Measurements from ENCODE around the gene LRP5.

Gene LRP5

DNA sequence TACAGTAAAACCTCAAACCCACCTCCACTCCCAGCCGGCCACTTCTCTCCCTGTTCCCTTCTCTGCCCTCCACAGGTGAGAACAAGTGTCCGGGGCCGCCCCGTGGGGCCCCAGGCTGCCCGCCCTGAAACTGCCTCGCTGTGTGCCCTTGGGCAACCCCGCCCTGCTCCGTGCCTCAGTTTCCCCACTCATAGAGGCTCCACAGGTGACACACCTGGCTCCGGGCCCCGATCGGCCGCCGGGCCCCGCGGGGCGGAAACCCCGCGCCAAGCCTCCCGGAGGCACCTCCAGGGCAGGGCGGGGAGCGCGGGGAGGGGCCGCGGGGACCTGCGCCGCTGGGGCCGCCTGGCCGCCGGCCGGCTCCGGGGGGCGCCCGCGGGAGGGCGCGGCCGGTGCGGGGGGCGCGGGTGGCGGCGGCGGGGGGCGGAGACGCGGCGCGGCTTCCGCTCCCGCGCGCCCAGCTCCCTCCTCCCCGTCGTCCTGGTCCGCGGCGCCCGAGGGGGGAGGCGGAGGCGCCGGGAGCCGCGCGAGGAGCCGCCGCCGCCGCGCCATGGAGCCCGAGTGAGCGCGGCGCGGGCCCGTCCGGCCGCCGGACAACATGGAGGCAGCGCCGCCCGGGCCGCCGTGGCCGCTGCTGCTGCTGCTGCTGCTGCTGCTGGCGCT is at the start of gene LRP5:
Gene LRP5, plus strand, starts transcription at position 475 of the 663 bp plus-strand sequence. Its CDS starts 124 bp downstream, at position 599.
- no peak for TF ChIP-seq CTCF (IDR thresholded peaks at IDR 0.05; ENCODE audit: low read length, missing control alignments)
- DNase-seq (ENCODE audit: low read depth) = no peak
- H3K4me3 ChIP-seq (replicated peaks; ENCODE audit: low read depth, low read length) = peak within 1 kb of the TSS; percentile 67

DNA sequence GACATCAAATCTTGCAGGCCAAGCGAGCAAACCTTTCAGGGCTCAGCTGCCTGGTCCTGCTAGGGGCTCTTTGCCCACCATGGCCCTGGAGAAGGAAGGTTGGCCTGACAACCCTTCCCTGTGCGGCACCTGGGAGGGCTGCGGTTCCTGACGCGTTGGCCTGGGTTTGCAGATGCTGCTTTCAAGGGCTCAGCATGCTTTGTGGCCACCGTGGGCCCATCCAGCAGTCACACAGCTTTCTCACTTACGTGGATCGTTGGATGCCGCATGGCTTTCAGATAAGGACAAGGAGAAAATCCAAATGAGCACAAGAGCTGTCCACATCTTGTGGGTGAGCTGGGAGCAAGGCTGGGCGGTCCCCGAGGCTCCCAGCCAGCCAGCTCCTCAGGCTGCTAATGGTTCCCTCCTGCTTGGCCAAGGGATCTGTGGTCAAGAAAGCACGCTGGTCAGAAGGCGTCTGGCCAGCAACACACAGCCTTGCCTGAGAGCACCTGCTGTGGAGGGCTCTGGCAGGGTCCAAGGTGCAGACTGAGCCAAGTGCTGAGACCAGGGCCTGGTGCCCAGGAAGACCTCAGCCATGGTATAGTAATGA is 48.9 kb upstream of the LRP5 start:
- no peak for TF ChIP-seq CTCF (IDR thresholded peaks at IDR 0.05; ENCODE audit: low read length, missing control alignments)
- H3K4me3 ChIP-seq (replicated peaks; ENCODE audit: low read depth, low read length) = no peak overlapping the region

GRCh38 chr11:68264244-68264643 is 48.1 kb upstream of the LRP5 start:
- no peak for TF ChIP-seq CTCF (IDR thresholded peaks at IDR 0.05; ENCODE audit: low read length, missing control alignments)
- H3K4me3 ChIP-seq (replicated peaks; ENCODE audit: low read depth, low read length) = no peak overlapping the region
- DNase-seq (ENCODE audit: low read depth) = no peak

More for the DNA sequence above, 48.9 kb upstream of the LRP5 start:
- DNase-seq (ENCODE audit: low read depth) = no peak

GRCh38 chr11:68264741-68265540 is 47.5 kb upstream of the LRP5 start:
- TF ChIP-seq CTCF (IDR thresholded peaks at IDR 0.05; ENCODE audit: low read length, missing control alignments) = no peak
- H3K4me3 ChIP-seq (replicated peaks; ENCODE audit: low read depth, low read length) = no peak overlapping the region
- no peak for DNase-seq (ENCODE audit: low read depth)

- DNase-seq (ENCODE audit: low read depth) = no peak
- H3K4me3 ChIP-seq (replicated peaks; ENCODE audit: low read depth, low read length) = no peak overlapping the region
- TF ChIP-seq CTCF (IDR thresholded peaks at IDR 0.05; ENCODE audit: low read length, missing control alignments) = no peak
Observed at GRCh38 chr11:68266121-68266891, 46.1 kb upstream of the LRP5 start.

DNA sequence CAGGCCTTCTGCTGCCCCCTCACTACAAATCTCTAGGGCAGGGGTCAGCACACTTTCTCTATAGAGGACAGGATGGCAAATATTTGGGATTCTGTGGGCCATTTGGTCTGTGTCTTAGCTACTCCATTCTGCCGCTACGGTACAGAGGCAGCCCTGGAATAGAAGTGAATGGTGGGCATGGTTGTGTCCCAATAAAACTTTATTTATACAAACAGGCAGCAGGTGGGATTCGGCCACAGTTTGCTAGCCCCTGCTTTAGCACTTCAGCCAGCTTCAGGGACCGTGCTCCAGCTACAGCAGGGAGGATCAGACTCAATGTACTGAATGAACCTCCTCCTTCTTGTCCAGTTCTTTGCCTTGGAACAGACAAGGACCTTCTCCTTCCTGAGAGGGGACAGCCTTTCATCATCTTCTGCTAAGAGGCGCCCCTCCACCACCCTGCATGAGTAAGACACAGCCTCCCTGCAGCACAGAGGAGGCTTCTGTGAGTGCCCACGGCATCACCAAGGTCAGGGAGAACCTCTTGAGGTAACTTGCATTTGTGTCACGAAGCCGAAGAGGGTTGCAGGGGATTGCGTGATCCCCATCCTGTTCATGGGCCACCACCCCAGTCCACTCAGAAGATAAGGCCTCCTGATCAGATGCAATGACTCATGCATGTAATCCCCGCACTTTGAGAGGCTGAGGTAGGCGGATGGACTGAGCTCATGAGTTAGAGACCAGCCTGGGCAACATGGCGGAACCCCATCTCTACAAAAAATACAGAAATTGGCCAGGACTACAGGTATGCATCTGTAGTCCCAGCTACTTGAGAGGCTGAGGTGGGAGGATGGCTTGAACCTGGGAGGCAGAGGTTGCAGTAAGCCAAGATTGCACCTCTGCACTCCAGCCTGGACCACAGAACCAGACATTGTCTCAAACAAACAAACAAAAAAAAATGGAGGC is 45.2 kb upstream of the LRP5 start:
- no peak for TF ChIP-seq CTCF (IDR thresholded peaks at IDR 0.05; ENCODE audit: low read length, missing control alignments)
- no peak for DNase-seq (ENCODE audit: low read depth)
- no peak overlapping the region for H3K4me3 ChIP-seq (replicated peaks; ENCODE audit: low read depth, low read length)

All from fibroblast of pulmonary artery (primary cell).